NCI-H2227 treated with DMSO at 0.1 percent for 48 hours (cell line): ENCODE measurements around the gene MFSD8.
"Not testable (repeated sequence)": the region's sequence is repeated elsewhere in the genome, so short reads cannot be mapped to it uniquely, and the experiment has no call there.

Experiments
- DNase-seq: peaks from one replicate; lab custom pipeline; 2025; lab: John Stamatoyannopoulos, UW

The MFSD8 gene, protein sequence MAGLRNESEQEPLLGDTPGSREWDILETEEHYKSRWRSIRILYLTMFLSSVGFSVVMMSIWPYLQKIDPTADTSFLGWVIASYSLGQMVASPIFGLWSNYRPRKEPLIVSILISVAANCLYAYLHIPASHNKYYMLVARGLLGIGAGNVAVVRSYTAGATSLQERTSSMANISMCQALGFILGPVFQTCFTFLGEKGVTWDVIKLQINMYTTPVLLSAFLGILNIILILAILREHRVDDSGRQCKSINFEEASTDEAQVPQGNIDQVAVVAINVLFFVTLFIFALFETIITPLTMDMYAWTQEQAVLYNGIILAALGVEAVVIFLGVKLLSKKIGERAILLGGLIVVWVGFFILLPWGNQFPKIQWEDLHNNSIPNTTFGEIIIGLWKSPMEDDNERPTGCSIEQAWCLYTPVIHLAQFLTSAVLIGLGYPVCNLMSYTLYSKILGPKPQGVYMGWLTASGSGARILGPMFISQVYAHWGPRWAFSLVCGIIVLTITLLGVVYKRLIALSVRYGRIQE

DNA sequence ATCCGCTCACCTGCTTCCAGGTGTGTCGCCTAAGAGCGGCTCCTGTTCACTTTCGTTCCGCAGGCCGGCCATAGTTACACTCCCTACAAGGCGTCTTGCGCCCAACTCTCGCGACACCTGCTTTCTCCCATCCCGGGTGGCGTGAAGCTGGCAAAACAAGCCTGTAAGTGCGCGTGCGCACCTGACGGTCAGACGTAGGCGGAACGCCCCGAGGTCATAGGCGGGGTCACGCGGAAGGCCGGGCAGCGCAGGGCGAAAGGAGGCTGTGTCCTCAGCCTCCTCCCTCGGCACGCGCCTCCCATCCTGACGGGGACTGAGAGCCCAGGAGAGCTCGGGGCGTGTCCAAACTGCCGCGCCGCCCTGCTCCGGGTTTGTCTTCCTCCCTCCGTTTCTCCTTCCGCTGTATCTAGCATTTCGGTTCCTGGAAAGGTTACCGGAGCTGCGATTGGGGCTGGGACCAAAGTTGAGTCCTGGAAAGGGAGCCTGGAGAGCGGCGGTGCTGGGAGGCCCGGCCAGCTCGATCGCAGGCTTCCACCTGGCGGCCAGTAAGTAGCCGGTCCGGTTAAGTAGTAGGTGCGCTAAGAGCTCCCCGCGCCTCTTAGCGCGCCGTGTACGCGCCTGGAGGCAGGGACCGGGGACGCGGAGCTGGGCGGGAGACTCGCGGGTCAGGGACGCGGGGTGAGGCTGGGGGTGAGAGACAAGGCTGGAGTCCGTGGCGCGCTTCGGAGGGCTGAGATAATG, at the start of gene MFSD8, which contains the start of gene ABHD18:
TSS of gene MFSD8 (minus strand) at position 112 of the 741 bp plus-strand sequence. CDS start at position 72, 40 bp downstream.
TSS of gene ABHD18 (plus strand) at position 345 of the 741 bp plus-strand sequence. CDS start 17,550 bp downstream, outside the sequence.
- DNase-seq, result peak; percentile 89

DNA sequence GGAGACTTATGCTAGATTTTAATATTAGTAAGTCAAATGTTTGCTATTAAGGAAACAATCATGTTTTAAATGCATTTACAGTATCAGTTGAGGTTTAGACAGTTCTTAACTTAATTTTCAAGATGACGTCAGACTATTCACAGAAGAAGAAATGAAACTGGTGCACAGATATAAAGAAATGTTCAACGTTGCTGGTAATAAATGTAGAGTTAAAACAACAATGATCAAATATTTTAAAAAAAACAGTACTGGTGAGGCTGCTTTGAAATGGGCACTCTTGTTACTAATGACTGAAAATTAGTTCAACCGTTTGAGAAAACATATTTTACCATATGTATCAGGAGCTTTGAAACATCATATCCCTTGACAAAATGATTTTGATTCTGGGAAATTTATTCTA, 44.5 kb upstream of the MFSD8 start:
- DNase-seq, result no peak

DNA sequence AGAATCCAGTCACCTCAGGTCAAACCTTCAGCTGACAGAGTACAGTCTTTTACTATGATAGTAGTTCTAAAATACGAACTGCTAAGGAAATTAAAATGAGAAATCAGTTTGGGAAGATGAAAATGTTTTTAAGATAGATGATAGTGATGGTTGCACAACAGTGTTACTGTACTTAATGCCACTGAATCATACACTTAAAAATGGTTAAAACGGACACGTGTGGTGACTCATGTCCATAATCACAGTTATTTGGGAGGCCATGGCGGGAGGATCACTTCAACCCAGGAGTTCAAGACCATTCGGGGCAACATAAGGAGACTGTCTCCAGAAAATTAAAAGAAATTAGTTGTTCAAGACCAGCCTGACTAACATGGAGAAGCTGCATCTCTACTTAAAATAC, 41.6 kb upstream of the MFSD8 start:
- no peak for DNase-seq

DNA sequence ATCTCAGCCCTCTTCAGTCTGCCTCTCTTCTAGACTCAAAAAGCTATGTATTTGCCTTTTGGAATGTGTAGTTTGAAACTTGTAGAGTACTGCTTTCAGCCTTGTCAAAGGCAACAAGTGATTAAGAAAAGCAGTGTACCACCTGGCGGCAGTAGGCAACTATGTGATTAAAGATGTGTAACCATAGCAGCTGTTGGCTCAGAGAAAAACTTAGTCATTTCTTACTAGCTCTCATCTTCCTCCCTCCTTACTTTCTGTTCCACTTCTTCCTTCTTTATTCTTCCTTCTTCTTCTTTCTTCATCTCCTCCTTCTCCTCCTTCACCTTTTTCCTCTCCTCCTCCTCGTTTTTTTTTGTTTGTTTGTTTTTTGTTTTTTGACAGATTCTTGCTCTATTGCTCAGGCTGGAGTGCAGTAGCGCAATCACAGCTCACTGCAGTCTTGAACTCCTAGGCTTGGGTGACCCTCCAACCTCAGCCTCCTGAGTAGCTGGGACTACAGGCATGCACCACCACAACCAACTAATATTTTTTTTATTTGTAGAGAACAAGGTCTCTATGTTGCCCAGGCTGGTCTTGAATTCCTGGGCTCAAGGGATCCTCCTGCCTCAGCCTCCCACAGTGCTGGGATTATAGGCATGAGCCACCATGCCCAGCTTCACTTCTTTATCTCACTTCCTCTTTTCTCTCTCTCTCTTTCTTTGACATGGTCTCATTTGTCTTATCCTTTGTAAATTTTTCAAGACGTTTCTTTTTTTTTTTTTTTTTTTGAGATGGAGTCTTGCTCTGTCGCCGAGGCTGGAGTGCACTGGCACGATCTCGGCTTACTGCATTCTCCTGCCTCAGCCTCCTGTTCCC, 32.8 kb upstream of the MFSD8 start:
- DNase-seq, result no peak

DNA sequence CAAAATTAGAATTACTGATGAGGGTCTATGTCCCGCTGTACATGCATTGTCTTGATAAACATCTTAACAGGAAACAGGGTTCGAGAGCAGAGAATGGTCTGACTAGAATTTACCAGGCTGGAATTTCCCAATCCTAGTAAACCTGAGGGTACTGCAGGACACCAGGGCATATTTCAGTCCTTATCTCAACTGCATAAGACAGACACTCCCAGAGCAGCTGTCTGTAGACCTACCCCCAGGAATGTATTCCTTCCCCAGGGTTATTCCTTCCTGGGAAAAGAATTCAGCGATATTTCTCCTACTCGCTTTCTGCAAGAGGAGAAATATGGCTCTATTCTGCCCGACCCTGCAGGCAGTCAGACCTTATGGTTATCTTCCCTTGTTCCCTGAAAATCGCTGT, 31.5 kb upstream of the MFSD8 start:
- DNase-seq, result not testable (repeated sequence)

DNA sequence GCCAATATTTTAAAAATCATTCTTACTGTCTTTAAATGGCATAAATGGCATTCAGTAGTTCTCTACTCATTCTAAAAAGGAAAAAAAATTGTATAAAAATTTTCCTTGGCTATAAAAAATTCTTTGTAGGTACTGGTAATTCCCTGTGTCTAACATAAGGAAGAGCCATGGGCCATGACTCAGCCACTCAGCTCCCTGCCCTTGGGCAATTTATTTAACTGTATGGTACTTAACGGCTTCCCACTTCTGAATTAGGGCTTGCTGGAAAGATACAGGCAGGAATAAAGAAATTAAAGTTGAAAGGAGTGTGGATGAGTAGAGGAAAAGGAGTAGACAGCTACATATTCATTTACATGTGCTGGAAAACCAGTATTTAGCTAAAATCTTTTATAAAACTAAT, 30.8 kb upstream of the MFSD8 start:
- no peak for DNase-seq

DNA sequence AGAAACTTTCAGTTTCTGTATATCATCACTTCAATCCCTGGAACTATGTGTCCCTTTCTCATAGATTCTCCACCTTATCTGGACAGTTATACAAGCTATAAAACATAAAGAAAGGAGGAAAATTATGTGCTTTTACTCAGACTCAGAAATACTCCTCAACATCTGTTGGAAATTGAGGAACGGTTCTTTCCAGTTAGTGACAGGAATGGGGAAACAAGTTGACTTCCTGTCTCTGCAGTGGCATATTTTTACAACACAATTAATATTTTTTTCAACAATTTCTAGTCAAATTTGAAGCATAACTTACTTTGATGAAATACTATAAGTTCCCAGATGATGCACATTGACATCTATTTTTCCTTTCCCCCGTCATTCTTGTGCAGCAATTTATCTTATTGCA, 28.2 kb upstream of the MFSD8 start:
- DNase-seq, result no peak

DNA sequence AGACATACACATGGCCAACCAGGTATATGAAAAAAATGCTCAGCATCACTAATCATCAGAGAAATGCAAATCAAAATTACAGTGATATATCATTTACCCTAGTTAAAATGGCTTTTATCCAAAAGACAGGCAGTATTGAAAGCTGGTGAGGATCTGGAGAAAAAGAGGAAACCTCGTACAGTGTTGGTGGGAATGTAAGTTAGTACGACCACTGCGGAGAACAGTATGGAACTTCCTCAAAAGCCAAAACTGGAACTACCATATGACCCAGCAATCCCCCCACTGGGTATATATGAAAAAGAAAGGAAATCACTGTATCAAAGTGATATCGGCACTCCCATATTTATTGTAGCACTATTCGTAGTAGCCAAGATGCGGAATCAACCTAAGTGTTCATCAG, 23.7 kb upstream of the MFSD8 start:
- DNase-seq, result no peak

DNA sequence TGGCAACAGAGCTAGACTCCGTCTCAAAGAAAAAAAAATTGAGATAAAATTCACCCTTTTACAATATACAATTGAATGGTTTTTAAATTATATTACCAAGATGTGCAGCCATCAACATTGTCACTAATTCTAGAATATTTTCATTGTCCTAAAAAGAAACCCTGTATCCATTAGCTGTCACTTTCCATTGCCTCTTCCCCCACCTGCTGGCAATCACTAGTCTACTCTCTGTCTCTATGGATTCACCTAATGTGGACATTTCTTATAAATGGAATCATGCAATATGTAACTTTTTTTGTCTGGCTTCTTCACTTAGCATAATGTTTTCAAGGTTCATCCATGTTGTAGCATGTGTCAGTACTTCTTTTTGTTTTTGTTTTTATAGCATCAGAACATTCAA, 21.0 kb upstream of the MFSD8 start:
- no peak for DNase-seq

DNA sequence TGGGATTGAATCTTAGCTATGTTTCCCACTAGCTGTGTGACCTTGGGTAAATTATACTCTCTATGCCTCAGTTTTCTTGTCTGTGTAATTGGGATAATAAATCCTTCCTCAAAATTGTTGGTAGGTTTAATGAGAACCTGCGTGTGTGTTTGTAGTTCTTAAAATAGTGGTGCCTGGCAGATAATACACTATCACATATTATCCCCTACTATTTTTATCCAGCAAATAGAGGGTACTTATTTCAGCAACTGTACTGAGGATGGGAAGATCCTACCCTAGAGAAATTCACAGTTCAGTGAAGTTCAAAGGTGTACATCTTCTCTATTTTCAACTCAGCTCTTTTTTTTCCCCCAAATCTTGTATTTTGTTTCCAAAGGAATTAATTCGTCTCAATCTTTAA, 17.5 kb upstream of the MFSD8 start:
- DNase-seq, result no peak

DNA sequence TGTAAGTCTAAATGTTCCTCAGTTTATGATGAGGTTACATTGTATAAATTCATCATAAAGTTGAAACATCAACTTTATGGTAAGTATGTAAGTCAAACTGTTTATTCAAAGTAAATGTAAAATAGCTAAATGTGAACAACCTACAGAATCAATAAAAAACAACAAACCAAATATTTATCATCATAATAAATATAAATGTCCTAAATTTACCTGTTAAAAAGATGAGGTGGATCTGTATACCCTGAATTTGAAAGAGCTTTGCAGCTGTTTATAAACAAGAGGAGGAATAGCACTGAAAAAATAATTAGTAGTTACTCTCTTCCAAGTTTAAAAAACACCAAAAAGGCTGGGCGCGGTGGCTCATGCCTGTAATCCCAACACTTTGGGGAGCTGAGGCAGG, 14.0 kb upstream of the MFSD8 start:
- no peak for DNase-seq

DNA sequence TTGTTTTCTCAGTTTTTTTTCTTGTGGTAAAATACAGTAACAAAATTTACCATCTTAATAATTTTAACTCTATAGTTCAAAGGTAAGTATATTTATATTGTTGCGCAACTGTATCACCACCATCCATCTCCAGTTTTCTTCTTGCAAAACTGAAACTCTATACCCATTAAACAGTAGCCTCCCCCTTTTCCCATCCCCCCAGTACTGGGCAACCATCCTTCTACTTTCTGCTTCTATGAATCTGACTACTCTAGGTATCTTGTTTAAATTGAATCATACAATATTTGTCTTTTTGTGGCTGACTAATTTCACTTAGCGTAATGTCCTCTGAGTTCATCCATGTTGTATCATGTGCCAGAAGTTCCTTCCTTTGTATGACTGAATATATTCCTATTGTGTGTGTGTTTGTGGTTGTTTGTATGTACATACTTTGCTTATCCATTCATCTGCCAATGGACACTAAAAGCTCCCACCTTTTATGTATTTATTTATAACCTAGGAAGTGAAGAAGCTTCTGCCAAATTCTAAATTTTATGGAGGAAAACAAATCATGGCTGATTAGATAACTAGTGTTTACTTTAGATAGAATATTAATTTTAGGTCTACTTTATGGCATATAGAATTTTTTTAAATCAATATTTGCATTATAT, 10.3 kb upstream of the MFSD8 start:
- DNase-seq, result no peak

DNA sequence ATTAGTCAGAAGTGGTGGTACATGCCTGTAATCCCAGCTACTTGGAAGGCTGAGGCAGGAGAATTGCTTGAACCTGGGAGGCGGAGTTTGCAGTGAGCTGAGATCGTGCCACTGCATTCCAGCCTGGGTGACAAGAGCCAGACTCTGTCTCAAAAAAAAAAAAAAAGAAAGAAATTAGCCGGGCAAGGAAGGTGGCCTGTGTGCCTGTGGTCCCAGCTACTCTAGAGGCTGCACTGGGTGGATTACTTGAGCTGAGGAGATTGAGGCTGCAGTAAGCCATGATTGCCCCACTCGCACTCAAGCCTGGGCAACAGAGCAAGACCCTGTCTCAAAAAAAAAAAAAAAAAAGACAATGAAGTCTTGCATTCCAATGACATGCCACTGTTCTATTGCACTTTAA, 6.0 kb upstream of the MFSD8 start:
- not testable (repeated sequence) for DNase-seq

DNA sequence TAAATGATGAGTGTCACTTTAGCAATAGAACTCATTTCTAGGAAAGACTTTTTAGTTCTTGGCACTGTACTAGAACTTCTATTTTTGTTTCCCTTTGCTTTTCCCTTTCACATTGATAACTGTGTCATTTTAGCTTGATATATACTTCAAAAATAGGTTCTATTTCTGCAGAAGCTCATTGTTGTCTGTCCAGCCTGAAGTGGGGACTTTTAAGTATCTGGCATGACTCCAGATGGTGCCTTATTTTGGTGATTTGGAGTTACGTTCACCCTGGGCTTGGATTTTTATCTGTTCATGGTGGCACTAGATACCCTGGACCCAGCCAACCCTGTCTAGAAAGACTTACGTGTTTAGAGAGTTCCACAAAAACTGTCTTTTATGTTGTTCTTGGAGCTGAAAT, 3.6 kb upstream of the MFSD8 start:
- DNase-seq, result no peak

DNA sequence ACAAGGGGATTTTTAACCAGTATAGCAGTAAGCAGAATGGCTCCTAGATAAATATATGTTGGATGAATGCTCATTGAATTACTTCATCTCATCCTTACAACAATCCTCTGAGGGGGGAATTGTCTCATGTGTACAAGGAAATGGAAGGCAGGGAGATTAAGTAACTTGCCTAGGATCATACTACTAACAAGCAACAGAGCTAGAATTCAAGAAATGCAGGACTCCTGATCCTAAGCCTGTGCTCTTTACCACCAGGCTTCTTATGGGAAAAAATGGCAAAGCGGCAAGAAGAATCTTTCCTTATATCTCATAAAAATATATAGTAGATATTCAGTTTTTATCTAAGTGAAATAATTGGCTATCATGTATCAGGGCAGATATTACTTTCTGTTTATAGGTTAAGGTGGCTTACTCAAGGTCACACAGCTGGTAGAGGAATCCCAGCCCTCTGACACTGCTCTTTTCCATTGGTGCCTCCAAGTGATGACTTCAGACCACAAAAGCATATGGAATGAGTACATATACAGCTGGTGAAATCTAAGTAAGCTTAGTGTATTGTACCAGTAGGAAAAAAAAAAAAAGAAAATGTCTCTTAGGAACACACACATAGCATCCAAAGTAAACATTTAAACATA, 2.3 kb upstream of the MFSD8 start:
- no peak for DNase-seq

DNA sequence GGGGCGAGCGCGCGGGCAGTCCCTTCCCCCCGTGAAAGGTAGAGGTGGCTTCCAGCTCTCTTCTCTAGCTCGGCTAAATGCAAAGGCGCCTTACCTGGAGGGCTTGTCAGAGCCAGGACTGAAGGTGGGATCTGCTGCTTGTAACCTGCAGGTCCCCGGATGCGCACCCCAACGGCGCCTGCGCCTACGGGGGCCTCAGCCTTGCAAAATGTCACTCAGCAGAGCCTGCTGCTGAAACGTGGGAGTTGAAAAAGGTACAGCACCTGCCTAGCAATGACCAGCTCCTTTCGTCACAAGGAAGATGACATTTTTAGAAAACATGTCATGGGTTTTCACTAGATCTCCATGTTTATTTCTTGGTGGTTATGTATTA, 816 bp upstream of the MFSD8 start:
- no peak for DNase-seq

DNA sequence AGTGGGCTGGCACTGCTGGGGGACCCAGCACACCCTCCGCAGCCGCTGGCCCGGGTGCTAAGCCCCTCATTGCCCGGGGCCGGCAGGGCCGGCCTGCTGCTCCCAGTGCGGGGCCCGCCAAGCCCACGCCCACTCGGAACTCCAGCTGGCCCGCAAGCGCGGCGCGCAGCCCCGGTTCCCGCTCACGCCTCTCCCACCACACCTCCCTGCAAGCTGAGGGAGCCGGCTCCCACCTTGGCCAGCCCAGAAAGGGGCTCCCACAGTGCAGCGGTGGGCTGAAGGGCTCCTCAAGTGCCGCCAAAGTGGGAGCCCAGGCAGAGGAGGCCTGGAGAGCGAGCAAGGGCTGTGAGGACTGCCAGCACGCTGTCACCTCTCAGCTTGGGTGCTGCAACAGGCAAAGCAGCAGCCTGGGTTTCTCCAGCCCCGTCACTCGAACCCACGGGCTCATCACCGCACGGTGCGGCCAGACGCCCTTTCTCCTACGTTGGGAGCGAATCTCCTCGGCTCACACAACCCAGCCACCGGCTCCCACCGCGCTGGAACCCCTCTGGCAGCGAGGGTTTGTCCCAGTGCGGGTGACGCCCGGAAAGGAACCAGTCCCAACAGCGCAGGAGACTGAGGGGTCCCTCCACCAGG, 429 bp downstream of the MFSD8 start:
- not testable (repeated sequence) for DNase-seq

DNA sequence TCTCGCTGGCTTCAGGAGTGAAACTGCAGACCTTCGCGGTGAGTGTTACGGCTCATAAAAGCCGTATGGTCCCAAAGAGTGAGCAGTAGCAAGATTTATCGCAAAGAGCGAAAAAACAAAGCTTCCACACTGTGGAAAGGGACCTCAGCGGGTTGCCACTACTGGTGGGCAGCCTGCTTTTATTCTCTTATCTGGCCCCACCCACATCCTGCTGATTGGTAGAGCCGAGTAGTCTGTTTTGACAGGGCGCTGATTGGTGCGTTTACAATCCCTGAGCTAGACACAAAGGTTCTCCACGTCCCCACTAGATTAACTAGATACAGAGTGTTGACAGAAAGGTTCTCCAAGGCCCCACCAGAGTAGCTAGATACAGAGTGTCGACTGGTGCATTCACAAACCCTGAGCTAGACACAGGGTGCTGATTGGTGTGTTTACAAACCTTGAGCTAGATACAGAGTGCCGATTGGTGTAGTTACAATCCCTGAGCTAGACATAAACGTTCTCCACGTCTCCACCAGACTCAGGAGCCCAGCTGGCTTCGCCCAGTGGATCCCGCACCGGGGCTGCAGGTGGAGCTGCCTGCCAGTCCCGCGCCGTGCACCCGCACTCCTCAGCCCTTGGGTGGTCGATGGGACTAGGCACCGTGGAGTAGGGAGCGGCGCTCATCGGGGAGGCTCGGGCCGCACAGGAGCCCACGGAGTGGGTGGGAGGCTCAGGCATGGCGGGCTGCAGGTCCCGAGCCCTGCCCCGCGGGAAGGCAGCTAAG, 1.2 kb downstream of the MFSD8 start:
- not testable (repeated sequence) for DNase-seq

DNA sequence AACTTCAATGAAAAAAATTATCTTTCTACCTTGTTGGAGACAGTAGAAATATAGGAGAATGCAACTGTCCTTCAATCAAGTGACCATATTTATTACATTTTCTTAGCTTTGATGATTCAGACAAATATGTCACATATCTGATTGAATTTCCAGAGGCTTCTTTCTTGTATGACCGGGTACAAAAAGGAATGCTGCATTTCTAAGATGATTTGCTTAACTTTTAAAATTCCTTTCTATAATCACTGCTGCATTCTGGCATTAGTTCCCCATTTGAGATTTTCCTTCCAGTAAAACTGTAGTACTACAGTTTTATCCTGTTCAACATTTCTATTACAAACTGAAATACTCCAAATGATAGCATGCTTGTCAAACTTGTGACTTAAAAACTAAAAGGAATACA, 5.2 kb downstream of the MFSD8 start:
- DNase-seq, result no peak

DNA sequence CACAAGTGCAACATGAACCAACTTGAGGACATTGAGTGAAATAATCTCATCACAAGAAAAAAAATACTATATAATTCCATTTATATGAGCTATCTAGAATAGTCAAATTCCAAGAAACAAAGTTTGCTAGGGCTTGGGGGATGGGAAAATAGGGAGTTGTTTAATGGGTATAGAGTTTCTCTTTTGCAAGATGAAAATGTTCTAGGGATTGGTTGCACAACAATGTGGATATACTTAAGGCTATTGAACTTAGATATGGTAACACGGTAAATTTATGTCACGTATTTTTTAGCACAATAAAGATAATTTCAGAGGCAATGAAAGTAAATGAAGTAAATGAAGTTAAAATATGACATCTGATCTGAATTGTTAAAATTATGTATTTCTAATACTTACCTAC, 7.9 kb downstream of the MFSD8 start:
- DNase-seq, result no peak
